NCI-H2196 (cell line): Measurements from ENCODE around the gene LHX4.

Experiments used
- DNase-seq: peaks from one replicate; lab custom pipeline; 2025; ENCODE audit not compliant: unreplicated experiment; lab: John Stamatoyannopoulos, UW

The LHX4 gene

GRCh38 chr1:180294711-180295110 is 64.6 kb downstream of the LHX4 start:
- DNase-seq: no peak

- no peak for DNase-seq
These were observed 65.9 kb downstream of the LHX4 start for GRCh38 chr1:180295999-180296398.

GRCh38 chr1:180299479-180300221 is 69.6 kb downstream of the LHX4 start:
- DNase-seq: no peak

GRCh38 chr1:180301135-180301742 is 71.2 kb downstream of the LHX4 start:
- DNase-seq: no peak

GRCh38 chr1:180309338-180309737 is 79.3 kb downstream of the LHX4 start:
- DNase-seq: no peak

- DNase-seq: no peak
These were observed 80.0 kb downstream of the LHX4 start for GRCh38 chr1:180310095-180310494.

- no peak for DNase-seq
These were observed 81.1 kb downstream of the LHX4 start for GRCh38 chr1:180311011-180311730.

- DNase-seq: no peak
These were observed 82.9 kb downstream of the LHX4 start for GRCh38 chr1:180312926-180313325.

- DNase-seq: no peak
These were observed 97.0 kb downstream of the LHX4 start for GRCh38 chr1:180327089-180327488.
